Measurements from ENCODE around the gene ZDHHC18.
"Not testable (repeated sequence)": the region's sequence is repeated elsewhere in the genome, so short reads cannot be mapped to it uniquely, and the experiment has no call there.

ZDHHC18 gene

GRCh38 chr1:26857473-26858060, 31.1 kb downstream of the ZDHHC18 start:
- DNase-seq: no peak

- DNase-seq: no peak
Observed at GRCh38 chr1:26858160-26858559, 31.7 kb downstream of the ZDHHC18 start.

- DNase-seq: no peak
Observed at GRCh38 chr1:26858891-26859640, 32.6 kb downstream of the ZDHHC18 start.

- DNase-seq: no peak
Observed at GRCh38 chr1:26861286-26861701, 34.8 kb downstream of the ZDHHC18 start.

- DNase-seq: peak in 1 of 56 donors; percentile 26
Observed at GRCh38 chr1:26861889-26862378, 35.4 kb downstream of the ZDHHC18 start.

GRCh38 chr1:26862781-26863684, 36.5 kb downstream of the ZDHHC18 start, which contains the start of gene SFN:
Gene SFN, plus strand, starts transcription at chr1:26863149. Its CDS starts 64 bp downstream, at chr1:26863213.
- peak in 17 of 56 donors; percentile 7 to 53 (median 32) for DNase-seq

GRCh38 chr1:26863685-26864077, 37.2 kb downstream of the ZDHHC18 start:
- DNase-seq: no peak

GRCh38 chr1:26864610-26865480, 38.4 kb downstream of the ZDHHC18 start:
- peak; percentile 68 to 98 (median 93) for DNase-seq

GRCh38 chr1:26873097-26873496, 46.6 kb downstream of the ZDHHC18 start:
- not testable (repeated sequence) for DNase-seq

GRCh38 chr1:26874896-26875295, 48.4 kb downstream of the ZDHHC18 start:
- DNase-seq: no peak

GRCh38 chr1:26877326-26877725, 50.8 kb downstream of the ZDHHC18 start:
- DNase-seq: no peak

- DNase-seq: no peak
Observed at GRCh38 chr1:26879793-26880192, 53.3 kb downstream of the ZDHHC18 start.

- not testable (repeated sequence) for DNase-seq
Observed at GRCh38 chr1:26881611-26882010, 55.1 kb downstream of the ZDHHC18 start.

GRCh38 chr1:26882696-26883463, 56.4 kb downstream of the ZDHHC18 start:
- no peak for DNase-seq

GRCh38 chr1:26887125-26887524, 60.6 kb downstream of the ZDHHC18 start:
- no peak for DNase-seq

- no peak for DNase-seq
Observed at GRCh38 chr1:26888231-26888630, 61.7 kb downstream of the ZDHHC18 start.

- DNase-seq: peak in 55 of 56 donors; percentile 11 to 90 (median 71)
Observed at GRCh38 chr1:26889551-26890466, 63.3 kb downstream of the ZDHHC18 start, which contains the start of gene GPN2. Gene GPN2, minus strand, starts transcription at chr1:26890283. Its CDS starts 187 bp downstream, at chr1:26890096.

GRCh38 chr1:26890467-26890796, 63.9 kb downstream of the ZDHHC18 start:
- DNase-seq: peak in 1 of 56 donors; percentile 35

GRCh38 chr1:26894263-26894662, 67.8 kb downstream of the ZDHHC18 start:
- DNase-seq: no peak
